PFSK-1 (cell line): ENCODE data around the gene PIGR.

Source experiments
- FOXP2 ChIP-seq: optimal IDR thresholded peaks from 2 replicates; pipeline ENCODE3; 2011; ENCODE audit warnings: borderline replicate concordance, control low read depth, inconsistent platforms; ENCODE audit not compliant: insufficient read depth; ENCODE audit errors: extremely low read length, extremely low read depth
- POLR2AphosphoS5 ChIP-seq: IDR thresholded peaks from 2 replicates; pipeline ENCODE4 v1.6.1; 2012; ENCODE audit warnings: low read depth, mild to moderate bottlenecking, control low read depth, low read length, moderate library complexity
- TF ChIP-seq, protein P1 (sequence below), 2 experiments: IDR thresholded peaks; 2 replicates each; pipeline versions ENCODE4 v1.6.1 to v1.8.0; 2011 to 2012; ENCODE audit warnings: low read depth in 2 of 2, low read length in 2 of 2, control low read depth in 1 of 2, inconsistent platforms in 1 of 2, mild to moderate bottlenecking in 1 of 2, moderate library complexity in 1 of 2; ENCODE audit not compliant: insufficient read depth in 1 of 2

DNA sequence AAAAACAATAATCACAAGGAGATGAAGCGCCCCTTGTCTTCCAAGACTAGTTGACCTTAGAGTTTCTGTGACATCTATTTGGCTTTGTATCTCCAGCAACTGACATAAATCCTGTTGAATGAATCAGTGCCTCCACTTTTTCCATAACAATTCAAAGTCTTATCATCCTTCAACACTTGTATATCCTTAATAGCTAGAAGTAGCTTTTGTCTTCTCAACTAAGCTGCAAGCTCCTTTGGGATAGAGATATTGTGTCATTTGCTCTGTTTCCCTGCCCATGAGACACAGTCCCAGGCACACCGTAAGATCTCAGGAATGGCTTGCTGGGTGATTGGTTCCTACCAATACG is 5.7 kb downstream of the PIGR start:
- TF ChIP-seq, protein P1, sequence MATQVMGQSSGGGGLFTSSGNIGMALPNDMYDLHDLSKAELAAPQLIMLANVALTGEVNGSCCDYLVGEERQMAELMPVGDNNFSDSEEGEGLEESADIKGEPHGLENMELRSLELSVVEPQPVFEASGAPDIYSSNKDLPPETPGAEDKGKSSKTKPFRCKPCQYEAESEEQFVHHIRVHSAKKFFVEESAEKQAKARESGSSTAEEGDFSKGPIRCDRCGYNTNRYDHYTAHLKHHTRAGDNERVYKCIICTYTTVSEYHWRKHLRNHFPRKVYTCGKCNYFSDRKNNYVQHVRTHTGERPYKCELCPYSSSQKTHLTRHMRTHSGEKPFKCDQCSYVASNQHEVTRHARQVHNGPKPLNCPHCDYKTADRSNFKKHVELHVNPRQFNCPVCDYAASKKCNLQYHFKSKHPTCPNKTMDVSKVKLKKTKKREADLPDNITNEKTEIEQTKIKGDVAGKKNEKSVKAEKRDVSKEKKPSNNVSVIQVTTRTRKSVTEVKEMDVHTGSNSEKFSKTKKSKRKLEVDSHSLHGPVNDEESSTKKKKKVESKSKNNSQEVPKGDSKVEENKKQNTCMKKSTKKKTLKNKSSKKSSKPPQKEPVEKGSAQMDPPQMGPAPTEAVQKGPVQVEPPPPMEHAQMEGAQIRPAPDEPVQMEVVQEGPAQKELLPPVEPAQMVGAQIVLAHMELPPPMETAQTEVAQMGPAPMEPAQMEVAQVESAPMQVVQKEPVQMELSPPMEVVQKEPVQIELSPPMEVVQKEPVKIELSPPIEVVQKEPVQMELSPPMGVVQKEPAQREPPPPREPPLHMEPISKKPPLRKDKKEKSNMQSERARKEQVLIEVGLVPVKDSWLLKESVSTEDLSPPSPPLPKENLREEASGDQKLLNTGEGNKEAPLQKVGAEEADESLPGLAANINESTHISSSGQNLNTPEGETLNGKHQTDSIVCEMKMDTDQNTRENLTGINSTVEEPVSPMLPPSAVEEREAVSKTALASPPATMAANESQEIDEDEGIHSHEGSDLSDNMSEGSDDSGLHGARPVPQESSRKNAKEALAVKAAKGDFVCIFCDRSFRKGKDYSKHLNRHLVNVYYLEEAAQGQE (IDR thresholded peaks at IDR 0.05; ENCODE audit: insufficient read depth in 1 of 2, low read depth in 2 of 2, low read length in 2 of 2) = no peak
- no peak for TF ChIP-seq POLR2AphosphoS5
- TF ChIP-seq FOXP2 = no peak
